IPS-NIHi7 (cell line): Measurements from ENCODE around the gene HYOU1.
A peak's percentile ranks its signal among the peaks of the same experiment; 100 is the strongest.
"Not testable (repeated sequence)": the region's sequence is repeated elsewhere in the genome, so short reads cannot be mapped to it uniquely, and the experiment has no call there.

ENCODE experiments used
- DNase-seq: peaks from one replicate; pipeline ENCODE4 v3.0.0; 2012; ENCODE audit warnings: mixed read lengths; ENCODE audit errors: extremely low spot score

The HYOU1 gene

GRCh38 chr11:119057000-119057769 is at the start of gene HYOU1:
Gene HYOU1, minus strand, starts transcription at chr11:119057205. Its CDS starts 1,045 bp downstream, at chr11:119056160.
- peak; percentile 99 for DNase-seq

- DNase-seq: no peak
Observed at GRCh38 chr11:119103793-119104192, 46.8 kb upstream of the HYOU1 start.

DNA sequence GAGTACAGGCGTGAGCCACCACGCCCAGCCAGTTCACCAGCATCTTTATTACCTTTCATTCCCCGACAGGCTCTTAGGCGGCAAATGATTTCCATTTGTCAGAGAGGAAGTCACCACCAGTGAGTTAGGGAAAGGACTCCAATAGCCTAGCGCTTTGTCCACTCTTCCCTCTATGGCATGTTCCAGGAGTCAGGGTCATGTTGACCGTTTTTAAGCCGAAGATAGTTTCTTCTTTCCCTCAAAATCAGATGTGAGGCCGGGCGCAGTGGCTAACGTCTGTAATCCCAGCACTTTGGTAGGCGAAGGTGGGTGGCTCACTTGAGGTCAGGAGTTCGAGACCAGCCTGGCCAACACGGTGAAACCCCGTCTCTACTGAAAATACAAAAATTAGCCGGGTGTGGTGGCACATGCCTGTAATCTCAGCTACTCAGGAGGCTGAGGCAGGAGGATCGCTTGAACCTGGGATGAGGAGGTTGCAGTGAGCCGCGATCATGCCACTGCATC is 46.2 kb upstream of the HYOU1 start:
- not testable (repeated sequence) for DNase-seq

- DNase-seq: peak; percentile 86
Observed at GRCh38 chr11:119101759-119102423, 44.9 kb upstream of the HYOU1 start, which contains the start of gene DPAGT1. Gene DPAGT1, minus strand, starts transcription at chr11:119101853. Its CDS starts 198 bp downstream, at chr11:119101655.

- peak; percentile 51 for DNase-seq
Observed at GRCh38 chr11:119100994-119101758, 44.2 kb upstream of the HYOU1 start.

GRCh38 chr11:119100246-119100970 is 43.4 kb upstream of the HYOU1 start:
- DNase-seq: peak; percentile 26

- no peak for DNase-seq
Observed at GRCh38 chr11:119099711-119100110, 42.7 kb upstream of the HYOU1 start.

DNA sequence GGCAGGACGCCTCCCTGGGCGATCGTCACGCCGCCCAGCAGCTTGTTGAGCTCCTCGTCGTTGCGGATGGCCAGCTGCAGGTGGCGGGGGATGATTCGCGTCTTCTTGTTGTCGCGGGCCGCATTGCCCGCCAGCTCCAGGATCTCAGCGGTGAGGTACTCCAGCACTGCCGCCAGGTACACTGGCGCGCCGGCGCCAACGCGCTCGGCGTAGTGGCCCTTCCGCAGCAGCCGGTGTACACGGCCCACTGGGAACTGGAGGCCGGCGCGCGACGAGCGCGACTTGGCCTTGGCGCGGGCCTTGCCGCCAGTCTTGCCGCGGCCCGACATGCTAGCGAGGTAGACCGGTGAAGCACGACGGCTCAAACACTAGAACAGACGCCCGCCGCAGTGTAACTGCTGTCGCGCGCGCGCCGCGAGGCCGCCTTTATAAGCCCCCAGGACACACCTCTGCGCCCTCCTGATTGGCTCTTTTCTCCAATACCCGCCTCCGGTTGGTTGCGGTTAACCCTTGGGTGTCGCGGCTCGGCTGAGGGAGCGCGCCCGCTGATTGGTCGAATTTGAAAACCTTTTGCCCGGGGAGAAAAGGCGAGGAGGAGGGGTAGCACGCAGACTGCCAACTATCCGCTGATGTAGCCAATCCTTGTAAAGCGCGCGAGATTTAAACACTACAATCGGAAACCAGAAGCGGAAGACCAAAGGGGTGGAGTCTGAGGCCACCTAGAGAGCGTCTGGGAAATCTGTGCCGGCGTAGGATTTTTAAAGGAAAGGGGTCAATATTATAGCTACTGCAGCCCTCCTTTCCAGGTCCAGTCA is 38.3 kb upstream of the HYOU1 start:
- DNase-seq: peak; percentile 99

DNA sequence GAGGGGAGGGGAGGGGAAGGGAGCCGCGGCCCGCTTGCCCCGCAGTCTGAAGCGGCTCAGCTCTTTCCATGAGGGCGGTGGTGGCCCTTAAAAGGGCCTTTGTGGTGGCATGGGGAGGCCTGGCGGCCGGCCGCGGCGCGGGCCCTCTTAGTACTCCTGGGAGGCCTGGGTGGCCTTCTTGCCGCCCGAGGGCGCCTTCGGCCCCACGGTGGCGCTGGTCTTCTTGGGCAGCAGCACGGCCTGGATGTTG is 37.7 kb upstream of the HYOU1 start:
- DNase-seq: peak; percentile 33

DNA sequence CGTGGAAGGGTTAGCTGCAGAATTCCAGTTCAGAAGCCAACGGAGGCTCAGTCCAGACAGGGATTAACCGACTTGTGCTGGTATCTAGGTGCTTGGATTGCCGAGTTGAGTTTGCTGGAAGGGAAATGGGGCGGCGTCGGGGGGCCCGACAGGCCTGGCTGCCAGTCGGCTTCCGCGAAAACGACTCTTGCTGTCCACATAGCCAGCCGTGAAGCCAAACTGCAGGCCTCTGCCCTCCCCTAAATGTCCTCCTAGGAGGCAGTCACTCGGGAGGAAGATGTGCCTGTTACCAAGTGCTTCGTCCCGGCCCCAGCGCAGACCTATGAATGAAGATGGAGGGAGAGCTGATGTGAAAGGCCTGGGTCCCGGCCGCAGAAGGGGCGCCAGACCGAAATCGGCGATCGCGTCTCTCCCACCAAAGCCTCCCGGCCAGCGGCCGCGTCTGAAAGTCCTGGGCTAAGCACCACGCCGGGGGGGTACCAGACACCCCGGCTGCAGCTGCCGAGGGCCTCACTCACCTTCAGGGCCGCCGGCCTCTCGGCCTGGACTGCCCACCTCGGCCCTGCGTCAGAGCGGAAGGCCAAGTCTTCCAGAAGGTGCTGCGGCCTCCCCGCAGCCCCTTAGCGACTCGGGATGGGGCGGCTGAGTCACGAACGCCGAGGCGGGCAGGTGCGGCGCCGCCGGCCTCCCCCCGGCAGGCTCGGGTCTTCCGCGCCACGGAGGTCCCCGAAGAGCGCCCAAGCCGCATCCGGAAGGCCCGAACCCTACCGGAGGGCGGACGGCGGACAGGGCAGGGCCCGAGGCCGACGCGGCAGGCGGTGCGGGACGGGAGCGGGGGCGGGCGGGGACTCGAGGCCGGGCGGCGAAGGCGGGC is 37.2 kb upstream of the HYOU1 start:
- no peak for DNase-seq

- no peak for DNase-seq
Observed at GRCh38 chr11:119092880-119093842, 36.2 kb upstream of the HYOU1 start.

- DNase-seq: no peak
Observed at GRCh38 chr11:119091966-119092879, 35.2 kb upstream of the HYOU1 start.

DNA sequence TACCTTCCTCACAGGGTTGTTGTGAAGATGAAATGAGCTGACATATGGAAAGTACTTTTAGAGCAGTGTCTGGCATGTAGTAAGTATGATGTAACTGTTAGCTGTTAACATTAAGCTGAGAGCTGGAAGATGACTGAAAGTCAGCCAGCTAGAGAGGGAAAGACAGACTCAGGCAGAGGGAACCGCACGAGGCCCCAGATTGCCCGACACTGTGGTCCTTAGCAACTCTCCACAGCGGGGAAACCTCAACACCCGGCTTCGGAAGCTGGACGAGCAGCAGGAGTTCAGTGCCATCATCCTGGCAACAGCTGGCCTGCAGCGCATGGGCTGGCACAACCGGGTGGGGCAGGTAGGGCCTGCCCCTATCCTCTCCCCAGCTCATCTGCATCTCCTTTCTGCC is 34.2 kb upstream of the HYOU1 start:
- no peak for DNase-seq

DNA sequence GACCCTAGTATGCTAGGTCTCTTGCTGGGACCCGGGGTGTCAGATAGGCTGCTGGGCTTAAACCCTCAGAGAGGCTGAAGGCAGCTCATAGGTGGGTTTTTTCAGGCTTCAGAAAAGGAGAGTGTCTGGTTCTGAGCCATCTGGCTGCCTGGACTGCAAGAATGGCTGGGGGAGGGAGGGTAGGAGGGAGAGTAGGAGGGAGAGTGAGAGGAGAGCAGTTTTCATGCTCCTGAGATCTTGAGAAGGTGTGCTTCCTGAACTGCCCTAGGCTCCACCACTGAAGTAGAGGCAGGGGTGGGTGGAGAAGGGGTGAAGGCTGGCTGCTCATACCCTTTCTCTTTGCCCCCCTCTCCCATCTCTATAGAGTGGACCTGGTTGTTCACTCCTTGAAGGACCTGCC is 32.3 kb upstream of the HYOU1 start:
- no peak for DNase-seq

DNA sequence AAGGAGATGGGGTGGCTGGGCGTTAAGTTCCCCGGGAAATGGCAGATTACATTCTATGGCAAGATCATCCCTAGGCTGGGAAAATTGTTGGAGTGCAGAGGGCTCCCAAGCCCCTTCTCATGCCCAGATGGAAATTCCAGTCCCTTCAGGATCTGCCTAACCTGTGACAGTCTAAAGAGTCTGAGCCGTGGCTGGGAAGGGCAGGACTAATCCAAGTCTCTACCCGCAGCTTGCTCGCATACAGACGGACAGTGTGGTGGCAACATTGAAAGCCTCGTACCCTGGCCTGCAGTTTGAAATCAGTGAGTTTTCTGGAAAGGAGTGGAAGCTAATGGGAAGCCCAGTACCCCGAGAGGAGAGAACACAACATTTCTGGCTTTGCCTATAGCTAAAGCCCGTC is 31.4 kb upstream of the HYOU1 start:
- DNase-seq: no peak

DNA sequence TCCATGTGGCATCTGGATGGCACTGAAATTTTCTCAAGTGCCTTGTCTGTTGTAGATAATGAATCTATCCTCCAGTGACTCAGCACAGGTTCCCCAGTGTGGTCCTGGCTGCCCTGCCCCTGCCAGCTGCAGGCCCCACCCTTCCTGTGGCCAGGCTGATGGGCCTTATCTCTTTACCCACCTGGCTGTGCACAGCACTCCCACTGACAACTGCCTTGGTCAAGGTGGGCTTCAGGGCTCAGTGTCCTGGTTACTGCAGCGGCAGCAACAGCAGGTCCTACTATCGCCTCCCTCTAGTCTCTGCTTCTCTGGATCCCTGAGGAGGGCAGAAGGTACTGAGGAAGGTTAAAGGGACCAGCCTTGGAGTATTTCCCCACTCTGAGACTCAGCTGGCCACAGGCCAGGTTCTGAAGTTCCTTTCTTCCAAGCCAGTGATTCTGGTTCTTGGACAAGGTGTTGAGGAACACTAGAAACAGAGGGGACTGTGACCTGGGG is 30.8 kb upstream of the HYOU1 start:
- no peak for DNase-seq

GRCh38 chr11:119087123-119087522 is 30.1 kb upstream of the HYOU1 start:
- no peak for DNase-seq
